Measurements from ENCODE around the gene IQSEC1. TPM values are rescaled to one million over a fixed set of nuclear protein-coding genes. Genes with fewer than 3 reads are reported as not detected.

IQSEC1 gene
- total RNA-seq, 2 donors from 2014 or later: 22.7 to 24.5 TPM

DNA sequence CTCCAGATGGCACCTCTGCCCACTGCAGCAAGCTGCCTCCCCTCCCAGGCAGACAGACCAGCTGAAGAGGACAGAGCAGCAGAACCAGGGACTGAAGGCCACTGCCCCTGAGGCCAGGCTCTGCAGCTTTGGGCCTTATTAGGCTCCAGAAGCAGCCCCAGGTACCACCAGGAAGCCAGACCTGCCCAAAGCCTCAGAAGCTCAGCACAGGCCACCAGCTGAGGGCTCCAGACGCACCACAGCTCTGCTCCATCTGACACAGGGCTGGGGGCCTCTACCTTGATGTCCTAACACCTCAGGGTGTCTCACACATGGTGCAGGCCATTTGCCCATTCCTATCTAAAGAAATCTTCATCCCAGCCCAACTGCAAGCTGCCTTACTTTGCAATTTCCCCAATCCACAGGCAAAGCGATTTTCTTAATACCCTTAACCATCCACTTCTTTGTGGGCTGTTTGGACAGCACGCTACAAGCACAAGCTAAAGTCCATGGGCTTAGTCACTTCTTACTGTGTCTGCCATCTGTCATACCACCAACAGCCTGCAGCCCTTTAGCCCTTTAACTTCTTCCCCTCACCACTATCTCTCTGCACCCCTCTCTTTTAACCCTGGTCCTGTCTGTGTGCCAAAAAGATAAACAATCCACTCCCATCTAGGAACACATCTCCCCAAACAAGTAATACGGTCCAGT is 112.1 kb downstream of the IQSEC1 start:
- H3K4me1 ChIP-seq (ENCODE audit: control insufficient read depth, insufficient read depth, low read length): peaks cover 6% of the 10 kb centered on the region
- no peaks in the 10 kb centered on the region for H3K27me3 ChIP-seq (ENCODE audit: control insufficient read depth, insufficient read depth, low read length, poor library complexity, severe bottlenecking)
- no peak overlapping the region for H3K27ac Mint-ChIP-seq
- WGBS, 2 experiments (ENCODE audit: insufficient coverage in 1 of 2, insufficient read length in 1 of 2): 88 to 90% methylated on average over 4 of the region's 4 CpGs
- H3K36me3 Mint-ChIP-seq (ENCODE audit: low read depth): no peaks in the 10 kb centered on the region
- H3K27ac ChIP-seq (ENCODE audit: low read depth, low read length): no peak overlapping the region
- H3K9me3 Mint-ChIP-seq: no peaks in the 10 kb centered on the region
- no peaks in the 10 kb centered on the region for H3K36me3 ChIP-seq (ENCODE audit: control insufficient read depth, insufficient read depth, low read length)
- no peak overlapping the region for H3K4me3 ChIP-seq (ENCODE audit: low read length)
- no peaks in the 10 kb centered on the region for H3K9me3 ChIP-seq (ENCODE audit: control insufficient read depth, low read length)
- H3K9ac ChIP-seq (ENCODE audit: extremely low read depth, low read length, poor library complexity, severe bottlenecking): no peak overlapping the region
- H3K4me3 Mint-ChIP-seq: no peak overlapping the region
- H3K27me3 Mint-ChIP-seq (ENCODE audit: insufficient read depth): no peaks in the 10 kb centered on the region
- no peak for DNase-seq
- TF ChIP-seq, protein P1, sequence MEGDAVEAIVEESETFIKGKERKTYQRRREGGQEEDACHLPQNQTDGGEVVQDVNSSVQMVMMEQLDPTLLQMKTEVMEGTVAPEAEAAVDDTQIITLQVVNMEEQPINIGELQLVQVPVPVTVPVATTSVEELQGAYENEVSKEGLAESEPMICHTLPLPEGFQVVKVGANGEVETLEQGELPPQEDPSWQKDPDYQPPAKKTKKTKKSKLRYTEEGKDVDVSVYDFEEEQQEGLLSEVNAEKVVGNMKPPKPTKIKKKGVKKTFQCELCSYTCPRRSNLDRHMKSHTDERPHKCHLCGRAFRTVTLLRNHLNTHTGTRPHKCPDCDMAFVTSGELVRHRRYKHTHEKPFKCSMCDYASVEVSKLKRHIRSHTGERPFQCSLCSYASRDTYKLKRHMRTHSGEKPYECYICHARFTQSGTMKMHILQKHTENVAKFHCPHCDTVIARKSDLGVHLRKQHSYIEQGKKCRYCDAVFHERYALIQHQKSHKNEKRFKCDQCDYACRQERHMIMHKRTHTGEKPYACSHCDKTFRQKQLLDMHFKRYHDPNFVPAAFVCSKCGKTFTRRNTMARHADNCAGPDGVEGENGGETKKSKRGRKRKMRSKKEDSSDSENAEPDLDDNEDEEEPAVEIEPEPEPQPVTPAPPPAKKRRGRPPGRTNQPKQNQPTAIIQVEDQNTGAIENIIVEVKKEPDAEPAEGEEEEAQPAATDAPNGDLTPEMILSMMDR (conservative IDR thresholded peaks at IDR 0.05): no peak
- peaks cover 28% of the 10 kb centered on the region for H3K4me1 Mint-ChIP-seq

DNA sequence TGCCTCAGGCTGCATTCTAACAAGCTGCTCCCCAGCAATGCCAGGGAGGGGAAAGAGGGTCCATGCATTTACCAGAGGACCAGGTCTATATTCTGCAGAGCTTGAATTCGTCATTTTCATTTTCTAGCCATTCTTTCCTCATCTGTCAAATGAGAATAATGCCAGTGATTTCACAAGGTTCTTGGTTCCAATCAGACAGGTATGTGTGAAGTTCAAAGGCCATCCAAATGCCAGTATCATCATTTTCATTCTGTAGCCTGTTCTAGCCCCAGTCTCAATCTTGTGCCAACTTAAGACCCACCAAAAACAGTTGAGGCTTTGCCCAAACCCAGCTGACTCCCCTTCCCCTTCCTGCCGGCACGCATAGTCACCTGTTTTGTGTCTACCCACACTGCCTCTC is 112.7 kb downstream of the IQSEC1 start:
- H3K9me3 Mint-ChIP-seq: no peaks in the 10 kb centered on the region
- H3K27me3 Mint-ChIP-seq (ENCODE audit: insufficient read depth): no peaks in the 10 kb centered on the region
- H3K36me3 Mint-ChIP-seq (ENCODE audit: low read depth): no peaks in the 10 kb centered on the region
- H3K4me1 ChIP-seq (ENCODE audit: control insufficient read depth, insufficient read depth, low read length): peaks cover 5% of the 10 kb centered on the region
- no peak overlapping the region for H3K4me3 ChIP-seq (ENCODE audit: low read length)
- no peak overlapping the region for H3K9ac ChIP-seq (ENCODE audit: extremely low read depth, low read length, poor library complexity, severe bottlenecking)
- H3K4me1 Mint-ChIP-seq: peaks cover 23% of the 10 kb centered on the region
- no peaks in the 10 kb centered on the region for H3K9me3 ChIP-seq (ENCODE audit: control insufficient read depth, low read length)
- no peak overlapping the region for H3K27ac Mint-ChIP-seq
- no peaks in the 10 kb centered on the region for H3K27me3 ChIP-seq (ENCODE audit: control insufficient read depth, insufficient read depth, low read length, poor library complexity, severe bottlenecking)
- TF ChIP-seq, protein P1 (conservative IDR thresholded peaks at IDR 0.05): no peak
- H3K27ac ChIP-seq (ENCODE audit: low read depth, low read length): no peak overlapping the region
- WGBS, 2 experiments (ENCODE audit: insufficient coverage in 1 of 2, insufficient read length in 1 of 2): 89 to 95% methylated on average over 3 of the region's 3 CpGs
- no peak for DNase-seq
- H3K4me3 Mint-ChIP-seq: no peak overlapping the region
- H3K36me3 ChIP-seq (ENCODE audit: control insufficient read depth, insufficient read depth, low read length): no peaks in the 10 kb centered on the region

- 76 to 82% methylated on average over 12 to 15 of the region's 15 CpGs for WGBS, 2 experiments (ENCODE audit: insufficient coverage in 1 of 2, insufficient read length in 1 of 2)
- TF ChIP-seq, protein P1 (conservative IDR thresholded peaks at IDR 0.05): no peak
- H3K27ac Mint-ChIP-seq: no peak overlapping the region
These were observed 113.3 kb downstream of the IQSEC1 start for GRCh38 chr3:12959838-12960378.

More at GRCh38 chr3:12959838-12960378, 113.3 kb downstream of the IQSEC1 start:
- no peaks in the 10 kb centered on the region for H3K27me3 ChIP-seq (ENCODE audit: control insufficient read depth, insufficient read depth, low read length, poor library complexity, severe bottlenecking)
- peaks cover 1% of the 10 kb centered on the region for H3K4me1 ChIP-seq (ENCODE audit: control insufficient read depth, insufficient read depth, low read length)
- no peaks in the 10 kb centered on the region for H3K9me3 Mint-ChIP-seq
- no peak for DNase-seq
- no peak overlapping the region for H3K9ac ChIP-seq (ENCODE audit: extremely low read depth, low read length, poor library complexity, severe bottlenecking)
- no peak overlapping the region for H3K27ac ChIP-seq (ENCODE audit: low read depth, low read length)
- H3K36me3 ChIP-seq (ENCODE audit: control insufficient read depth, insufficient read depth, low read length): no peaks in the 10 kb centered on the region
- no peaks in the 10 kb centered on the region for H3K36me3 Mint-ChIP-seq (ENCODE audit: low read depth)
- peaks cover 21% of the 10 kb centered on the region for H3K4me1 Mint-ChIP-seq
- no peak overlapping the region for H3K4me3 ChIP-seq (ENCODE audit: low read length)
- H3K4me3 Mint-ChIP-seq: no peak overlapping the region
- H3K9me3 ChIP-seq (ENCODE audit: control insufficient read depth, low read length): no peaks in the 10 kb centered on the region
- H3K27me3 Mint-ChIP-seq (ENCODE audit: insufficient read depth): no peaks in the 10 kb centered on the region
